Measurements from ENCODE around the gene HSPA1A.

The HSPA1A gene

DNA sequence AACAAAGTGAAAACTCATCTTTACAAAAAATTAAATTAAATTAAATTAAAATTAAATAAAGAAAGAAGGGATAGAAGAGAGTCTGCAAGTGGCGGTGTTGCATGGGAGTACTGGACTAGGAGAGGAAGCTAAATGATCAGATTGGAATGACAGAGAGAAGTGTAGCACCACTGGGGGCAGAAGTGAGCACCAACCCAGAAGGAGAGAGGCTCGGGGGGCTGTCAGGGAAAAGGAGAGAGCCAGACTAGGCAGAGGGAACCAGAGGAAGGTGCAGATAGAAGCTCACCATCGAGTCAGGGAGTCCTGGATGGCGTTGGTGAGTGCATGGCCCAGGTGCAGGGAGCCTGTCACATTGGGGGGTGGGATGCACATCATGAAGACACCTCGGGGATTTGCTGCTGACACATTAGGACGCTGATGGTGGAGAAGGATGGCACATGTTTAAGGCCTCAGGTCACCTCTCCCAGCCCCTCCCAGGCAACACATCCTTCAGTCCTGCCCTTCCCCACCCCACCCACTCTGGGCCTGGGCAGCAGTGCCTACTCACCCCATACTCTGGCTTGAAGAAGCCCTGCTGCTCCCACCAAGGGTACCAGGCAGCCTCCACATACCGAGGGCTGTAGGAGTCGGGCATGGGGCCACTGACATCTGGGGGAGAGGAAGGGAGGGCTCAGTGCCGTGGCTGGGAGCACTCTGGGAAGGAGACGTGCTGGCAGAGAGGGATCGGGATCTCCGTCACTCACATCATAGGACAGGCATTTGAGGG is 23.8 kb upstream of the HSPA1A start (continued):
- TF ChIP-seq PRDM6 (tag by site-specific recombination; IDR thresholded peaks at IDR 0.05) (no peak), ZNF426 (tag by site-specific recombination; IDR thresholded peaks at IDR 0.05) (no peak), ZNF292 (tag by site-specific recombination; IDR thresholded peaks at IDR 0.05; ENCODE audit: borderline replicate concordance, low read depth) (no peak), ZNF792 (tag by site-specific recombination; IDR thresholded peaks at IDR 0.05) (no peak), PRDM2 (tag by site-specific recombination; IDR thresholded peaks at IDR 0.05; ENCODE audit: borderline replicate concordance) (no peak), ZNF138 (tag by site-specific recombination; IDR thresholded peaks at IDR 0.05; ENCODE audit: borderline replicate concordance) (no peak), CTCF (tag by site-specific recombination; IDR thresholded peaks at IDR 0.05) (peak; percentile 71), ZNF169 (tag by site-specific recombination; IDR thresholded peaks at IDR 0.05) (no peak)

- Histone ChIP-seq H3K4me3 (ENCODE audit: low read depth, low read length) (no peak overlapping the region), H3K27ac (ENCODE audit: extremely low read depth, low read depth, low read length) (no peak overlapping the region), H3K4me1 (ENCODE audit: control insufficient read depth, insufficient read depth, low read length) (no peaks in the 10 kb centered on the region; the same call in 1 of the 2 replicates), H3K36me3 (ENCODE audit: control insufficient read depth in 2 of 2, insufficient read depth in 1 of 2, low read length in 2 of 2) (peaks cover 20 to 38% of the 10 kb centered on the region in 2 experiments), H3K9me3 (ENCODE audit: control insufficient read depth, insufficient read depth, low read depth, low read length) (no peaks in the 10 kb centered on the region)
- POLR2A ChIA-PET: interaction anchor here (1.2 to 5.0 kb wide), 5 partner anchors 15 to 132 kb away, joined by 3 to 34 read pairs (median 6); partner anchors contain the start of genes C6orf47, HSPA1B and LSM2
- CTCF ChIA-PET: interaction anchor here (0.5 to 2.7 kb wide), 21 partner anchors 8 to 166 kb away, joined by 3 to 28 read pairs (median 3); partner anchors contain the start of genes ABHD16A, LSM2, MSH5 and VWA7
- TF ChIP-seq PRDM10 (tag by site-specific recombination; IDR thresholded peaks at IDR 0.05): peak; percentile 93
- TF ChIP-seq ZBTB21 (tag by site-specific recombination; IDR thresholded peaks at IDR 0.05): no peak
- TF ChIP-seq GLIS1 (tag by site-specific recombination; IDR thresholded peaks at IDR 0.05): no peak
- TF ChIP-seq ZNF155 (tag by site-specific recombination; IDR thresholded peaks at IDR 0.05): no peak
- TF ChIP-seq ZNF175 (tag by site-specific recombination; IDR thresholded peaks at IDR 0.05): no peak
- TF ChIP-seq WT1 (tag by site-specific recombination; IDR thresholded peaks at IDR 0.05): no peak
- no peak for TF ChIP-seq ZNF776 (tag by site-specific recombination; IDR thresholded peaks at IDR 0.05; ENCODE audit: borderline replicate concordance)
- no peak for TF ChIP-seq ZNF830 (tag by site-specific recombination; IDR thresholded peaks at IDR 0.05; ENCODE audit: low read depth)
- TF ChIP-seq ZNF560 (tag by site-specific recombination; IDR thresholded peaks at IDR 0.05; ENCODE audit: borderline replicate concordance): no peak
- no peak for TF ChIP-seq ZNF174 (tag by site-specific recombination; IDR thresholded peaks at IDR 0.05)
- TF ChIP-seq CTCF (tag by site-specific recombination; IDR thresholded peaks at IDR 0.05): no peak
- TF ChIP-seq EGR2 (tag by site-specific recombination; IDR thresholded peaks at IDR 0.05; ENCODE audit: low read depth): 0 out of 2 replicates have a peak, but pooled peaks have one; percentile 1
- TF ChIP-seq MEIS1 (CRISPR knock-in tag; IDR thresholded peaks at IDR 0.05; ENCODE audit: borderline replicate concordance): no peak
Measured at GRCh38 chr6:31792090-31792374, 23.3 kb upstream of the HSPA1A start.

Measured in HEK293 (cell line).